ENCODE results near the gene SULT1A3. TPM values are rescaled to one million over a fixed set of nuclear protein-coding genes. Genes with fewer than 3 reads are reported as not detected.
"Not testable (repeated sequence)": the region's sequence is repeated elsewhere in the genome, so short reads cannot be mapped to it uniquely, and the experiment has no call there.

Gene SULT1A3
- polyA plus RNA-seq, 1 donor, result 4.5 TPM

- no peak for DNase-seq
These were observed 12.1 kb upstream of the SULT1A3 start for GRCh38 chr16:30186782-30187555.

- DNase-seq, result no peak
These were observed 11.5 kb upstream of the SULT1A3 start for GRCh38 chr16:30187556-30187865.

DNA sequence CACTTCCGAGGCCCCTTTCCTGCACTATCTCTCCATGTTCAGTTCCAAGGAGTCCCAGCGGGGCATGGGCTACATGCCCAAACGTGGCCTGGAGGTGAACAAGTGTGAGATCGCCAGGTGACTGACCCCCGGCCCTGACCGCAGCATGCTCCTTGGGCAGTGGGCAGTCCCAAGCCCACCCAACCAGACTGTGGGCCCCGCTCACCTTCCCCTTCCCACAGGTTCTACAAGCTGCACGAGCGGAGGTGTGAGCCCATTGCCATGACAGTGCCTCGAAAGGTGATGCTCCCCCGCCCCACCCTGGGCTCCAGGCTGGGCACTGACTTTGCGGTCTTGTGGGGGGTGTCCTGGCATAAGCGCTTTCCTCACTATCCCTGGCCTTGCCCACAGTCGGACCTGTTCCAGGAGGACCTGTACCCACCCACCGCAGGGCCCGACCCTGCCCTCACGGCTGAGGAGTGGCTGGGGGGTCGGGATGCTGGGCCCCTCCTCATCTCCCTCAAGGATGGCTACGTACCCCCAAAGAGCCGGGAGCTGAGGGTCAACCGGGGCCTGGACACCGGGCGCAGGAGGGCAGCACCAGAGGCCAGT lies 11.0 kb upstream of the SULT1A3 start:
- no peak for DNase-seq

DNA sequence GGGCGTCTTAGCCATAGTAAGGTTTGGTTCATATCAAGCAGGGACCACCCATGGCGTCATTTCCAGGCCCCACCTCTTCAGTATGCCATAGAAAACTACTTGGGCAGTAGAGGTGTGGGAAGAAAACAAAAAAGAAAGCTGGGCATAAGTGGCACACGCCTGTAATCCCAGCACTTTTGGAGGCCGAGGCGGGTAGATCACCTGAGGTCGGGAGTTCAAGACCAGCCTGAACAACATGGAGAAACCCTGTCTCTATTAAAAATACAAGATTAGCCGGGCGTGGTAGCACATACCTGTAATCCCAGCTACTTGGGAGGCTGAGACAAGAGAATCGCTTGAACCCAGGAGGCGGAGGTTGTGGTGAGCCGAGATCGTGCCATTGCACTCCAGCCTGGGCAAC lies 7.9 kb upstream of the SULT1A3 start:
- DNase-seq, result not testable (repeated sequence)

GRCh38 chr16:30193098-30193497 lies 6.0 kb upstream of the SULT1A3 start:
- not testable (repeated sequence) for DNase-seq

DNA sequence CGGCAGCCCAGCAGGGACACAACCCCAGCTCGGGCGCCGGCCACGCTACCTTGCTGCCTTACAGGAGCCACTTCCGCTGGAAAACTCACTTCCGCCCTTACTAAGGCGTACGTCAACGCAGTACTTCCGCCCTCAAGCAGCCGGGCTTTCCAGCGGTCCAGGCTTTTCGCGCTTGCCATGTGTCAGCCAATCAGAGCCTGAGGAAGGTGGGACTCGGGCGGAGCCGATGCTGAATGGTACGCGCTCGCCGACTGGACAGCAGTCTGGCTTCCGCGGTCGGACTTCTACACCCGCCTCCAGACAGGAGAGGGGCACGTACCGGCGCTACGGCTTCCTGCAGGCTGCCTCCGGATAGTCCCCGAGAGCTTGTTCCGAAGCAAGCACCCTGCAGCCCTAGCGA lies 5.4 kb upstream of the SULT1A3 start, which contains the start of the genes BOLA2B and SLX1A:
BOLA2B (minus strand) TSS at position 52 of the 400 bp plus-strand sequence. CDS start 71 bp downstream, outside the sequence.
SLX1A (plus strand) TSS at position 261 of the 400 bp plus-strand sequence. CDS start 210 bp downstream, outside the sequence.
- not testable (repeated sequence) for DNase-seq

DNA sequence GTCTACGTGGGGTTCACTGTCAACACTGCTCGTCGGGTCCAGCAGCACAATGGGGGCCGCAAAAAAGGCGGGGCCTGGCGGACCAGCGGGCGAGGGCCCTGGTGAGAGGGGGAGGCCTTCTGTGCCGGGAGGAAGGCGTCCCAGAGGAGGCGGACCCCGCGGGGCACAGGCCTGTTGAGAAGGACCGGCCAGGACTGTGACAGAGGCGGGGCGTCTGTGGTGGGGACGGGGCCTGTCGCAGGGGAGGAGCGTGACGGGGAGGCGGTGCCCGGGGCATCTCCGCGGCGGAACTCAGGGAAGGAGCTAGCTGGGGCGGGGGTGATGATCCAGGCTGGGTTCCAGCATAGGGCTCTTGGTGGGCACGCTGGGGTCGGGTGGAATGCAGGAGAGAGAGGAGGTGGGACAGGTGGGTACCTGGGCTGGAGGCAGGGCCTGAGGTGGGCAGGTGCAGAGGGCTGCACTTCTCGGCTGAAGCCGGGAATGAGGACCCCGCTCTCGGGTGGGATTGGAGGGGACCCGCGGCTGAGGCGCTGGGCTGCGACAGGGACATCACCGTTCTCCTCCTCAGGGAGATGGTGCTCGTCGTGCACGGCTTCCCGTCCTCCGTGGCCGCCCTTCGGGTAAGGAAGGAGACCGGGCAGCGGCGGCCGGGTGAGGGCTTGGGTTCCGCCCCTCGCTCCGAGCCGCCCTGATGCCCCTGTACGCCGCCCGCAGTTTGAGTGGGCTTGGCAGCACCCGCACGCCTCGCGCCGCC lies 4.7 kb upstream of the SULT1A3 start:
- DNase-seq, result not testable (repeated sequence)

GRCh38 chr16:30197001-30197400 lies 2.1 kb upstream of the SULT1A3 start:
- DNase-seq, result not testable (repeated sequence)

DNA sequence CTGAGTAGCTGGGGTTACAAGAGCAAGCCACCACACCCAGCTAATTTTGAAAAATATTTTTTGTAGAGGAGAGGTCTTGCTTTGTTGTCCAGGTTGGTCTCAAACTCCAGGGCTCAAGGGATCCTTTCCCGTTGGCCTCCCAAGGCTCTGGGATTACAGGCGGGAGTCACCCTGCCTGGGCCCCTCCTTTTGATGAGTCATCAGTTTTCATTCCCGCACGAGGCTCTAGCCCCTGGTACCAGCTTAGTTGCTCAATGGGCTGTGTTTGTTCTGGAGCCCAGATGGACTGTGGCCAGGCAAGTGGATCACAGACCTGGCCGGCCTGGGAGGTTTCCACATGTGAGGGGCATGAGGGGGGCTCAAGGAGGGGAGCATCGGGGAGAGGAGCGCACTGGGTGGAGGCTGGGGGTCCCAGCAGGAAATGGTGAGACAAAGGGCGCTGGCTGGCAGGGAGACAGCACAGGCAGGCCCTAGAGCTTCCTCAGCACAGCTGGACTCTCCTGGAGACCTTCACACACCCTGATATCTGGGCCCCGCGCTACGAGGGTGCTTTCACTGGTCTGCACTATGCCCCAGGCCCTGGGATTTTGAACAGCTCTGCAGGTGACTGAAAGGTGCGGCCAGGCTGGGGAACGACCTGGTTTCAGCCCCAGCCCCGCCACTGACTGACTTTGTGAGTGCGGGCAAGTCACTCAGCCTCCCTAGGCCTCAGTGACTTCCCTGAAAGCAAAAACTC lies 721 bp downstream of the SULT1A3 start:
- not testable (repeated sequence) for DNase-seq

GRCh38 chr16:30205541-30206236 lies 6.6 kb downstream of the SULT1A3 start:
- DNase-seq, result not testable (repeated sequence)

DNA sequence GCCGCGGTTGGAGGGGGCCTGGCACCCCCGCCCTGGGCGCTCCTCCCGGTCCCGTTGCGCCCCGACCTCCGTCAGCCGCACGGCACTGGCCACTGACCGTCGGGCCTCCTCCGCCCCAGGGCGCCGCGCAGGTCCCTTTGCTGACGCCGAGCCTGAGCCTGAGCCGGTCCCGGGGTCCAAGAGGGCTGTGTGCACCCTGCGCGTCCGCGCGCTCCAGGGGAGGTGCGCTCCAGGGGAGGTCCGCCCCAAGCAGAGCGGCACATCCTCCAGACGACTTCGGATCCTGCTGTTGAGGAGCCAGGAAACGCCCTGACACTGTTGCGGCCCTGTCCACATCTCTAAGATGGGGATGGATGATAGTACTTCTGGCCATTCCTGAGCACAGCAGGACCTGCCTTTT lies 7.2 kb downstream of the SULT1A3 start:
- DNase-seq, result not testable (repeated sequence)

GRCh38 chr16:30207063-30207704 lies 8.1 kb downstream of the SULT1A3 start:
- not testable (repeated sequence) for DNase-seq

GRCh38 chr16:30209032-30209431 lies 10.0 kb downstream of the SULT1A3 start:
- not testable (repeated sequence) for DNase-seq

- not testable (repeated sequence) for DNase-seq
These were observed 12.4 kb downstream of the SULT1A3 start for GRCh38 chr16:30211414-30211813.

DNA sequence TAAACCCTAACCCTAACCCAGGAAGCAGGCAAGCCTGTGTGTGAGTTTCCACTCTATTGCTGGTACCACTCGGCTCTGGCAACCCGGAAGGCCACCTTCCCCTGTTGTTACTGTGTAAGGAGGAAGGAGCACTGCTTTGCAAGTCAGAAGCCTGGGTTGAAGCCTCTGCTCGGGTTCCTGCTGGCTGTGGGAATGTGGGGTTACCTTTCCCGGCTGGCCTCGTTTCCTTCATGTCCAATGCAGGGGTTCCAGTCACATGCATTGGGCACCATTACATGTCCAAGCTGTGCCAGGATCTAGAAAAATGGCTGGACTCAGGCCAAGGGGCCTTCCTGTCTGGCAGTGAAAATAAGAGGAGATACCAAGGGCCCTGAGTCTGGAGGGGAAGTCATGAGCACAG lies 18.0 kb downstream of the SULT1A3 start:
- not testable (repeated sequence) for DNase-seq

GRCh38 chr16:30248379-30248778 lies 49.3 kb downstream of the SULT1A3 start, which contains the start of gene NPIPB13:
Gene NPIPB13 (minus strand): TSS chr16:30248479. CDS start chr16:30245573, 2,906 bp downstream.
- not testable (repeated sequence) for DNase-seq

Other genes with a start within 250 kb of the SULT1A3 start
- 61.2 TPM for gene TMEM219, start 237.2 kb upstream of the SULT1A3 start, polyA plus RNA-seq (ENCODE audit: insufficient read length)
- gene TAOK2, start 225.4 kb upstream of the SULT1A3 start, polyA plus RNA-seq (ENCODE audit: insufficient read length), result 36.0 TPM
- gene HIRIP3, start 203.6 kb upstream of the SULT1A3 start, polyA plus RNA-seq (ENCODE audit: insufficient read length), result 16.4 TPM
- 43.7 TPM for gene INO80E, start 203.0 kb upstream of the SULT1A3 start, polyA plus RNA-seq (ENCODE audit: insufficient read length)
- gene DOC2A, start 188.2 kb upstream of the SULT1A3 start, polyA plus RNA-seq (ENCODE audit: insufficient read length), result 1.4 TPM
- not detected for gene C16orf92, start 176.1 kb upstream of the SULT1A3 start, polyA plus RNA-seq (ENCODE audit: insufficient read length)
- 1.6 TPM for gene TLCD3B, start 168.0 kb upstream of the SULT1A3 start, polyA plus RNA-seq (ENCODE audit: insufficient read length)
- gene ALDOA, start 133.5 kb upstream of the SULT1A3 start, polyA plus RNA-seq (ENCODE audit: insufficient read length), result 2,997 TPM
- 64.3 TPM for gene PPP4C, start 123.3 kb upstream of the SULT1A3 start, polyA plus RNA-seq (ENCODE audit: insufficient read length)
- gene TBX6, start 107.3 kb upstream of the SULT1A3 start, polyA plus RNA-seq (ENCODE audit: insufficient read length), result 0.77 TPM
- 42.8 TPM for gene YPEL3, start 103.0 kb upstream of the SULT1A3 start, polyA plus RNA-seq (ENCODE audit: insufficient read length)
- 8.5 TPM for gene GDPD3, start 85.7 kb upstream of the SULT1A3 start, polyA plus RNA-seq (ENCODE audit: insufficient read length)
- 58.1 TPM for gene MAPK3, start 76.0 kb upstream of the SULT1A3 start, polyA plus RNA-seq (ENCODE audit: insufficient read length)
- 16.8 TPM for gene CORO1A, start 15.7 kb upstream of the SULT1A3 start, polyA plus RNA-seq (ENCODE audit: insufficient read length)
- 24.3 TPM for gene BOLA2B, start 5.6 kb upstream of the SULT1A3 start, polyA plus RNA-seq (ENCODE audit: insufficient read length)
- gene SLX1A, start 5.4 kb upstream of the SULT1A3 start, polyA plus RNA-seq (ENCODE audit: insufficient read length), result 17.2 TPM
- gene NPIPB13, start 49.2 kb downstream of the SULT1A3 start, polyA plus RNA-seq (ENCODE audit: insufficient read length), result 15.5 TPM
- gene CD2BP2, start 156.1 kb downstream of the SULT1A3 start, polyA plus RNA-seq (ENCODE audit: insufficient read length), result 34.3 TPM
- 40.8 TPM for gene TBC1D10B, start 171.2 kb downstream of the SULT1A3 start, polyA plus RNA-seq (ENCODE audit: insufficient read length)
- gene MYL11, start 175.5 kb downstream of the SULT1A3 start, polyA plus RNA-seq (ENCODE audit: insufficient read length), result 9,565 TPM
- gene SEPTIN1, start 183.3 kb downstream of the SULT1A3 start, polyA plus RNA-seq (ENCODE audit: insufficient read length), result 3.2 TPM
- 7.0 TPM for gene ZNF48, start 196.2 kb downstream of the SULT1A3 start, polyA plus RNA-seq (ENCODE audit: insufficient read length)
- 6.0 TPM for gene ZNF771, start 208.4 kb downstream of the SULT1A3 start, polyA plus RNA-seq (ENCODE audit: insufficient read length)
- 28.4 TPM for gene DCTPP1, start 230.8 kb downstream of the SULT1A3 start, polyA plus RNA-seq (ENCODE audit: insufficient read length)
- 13.0 TPM for gene SEPHS2, start 246.6 kb downstream of the SULT1A3 start, polyA plus RNA-seq (ENCODE audit: insufficient read length)